Measurements from ENCODE around the gene GPC6. TPM values are rescaled to one million over a fixed set of nuclear protein-coding genes. Genes with fewer than 3 reads are reported as not detected.

The GPC6 gene
- total RNA-seq, 1 donor from 2014 or later = 13.8 TPM

DNA sequence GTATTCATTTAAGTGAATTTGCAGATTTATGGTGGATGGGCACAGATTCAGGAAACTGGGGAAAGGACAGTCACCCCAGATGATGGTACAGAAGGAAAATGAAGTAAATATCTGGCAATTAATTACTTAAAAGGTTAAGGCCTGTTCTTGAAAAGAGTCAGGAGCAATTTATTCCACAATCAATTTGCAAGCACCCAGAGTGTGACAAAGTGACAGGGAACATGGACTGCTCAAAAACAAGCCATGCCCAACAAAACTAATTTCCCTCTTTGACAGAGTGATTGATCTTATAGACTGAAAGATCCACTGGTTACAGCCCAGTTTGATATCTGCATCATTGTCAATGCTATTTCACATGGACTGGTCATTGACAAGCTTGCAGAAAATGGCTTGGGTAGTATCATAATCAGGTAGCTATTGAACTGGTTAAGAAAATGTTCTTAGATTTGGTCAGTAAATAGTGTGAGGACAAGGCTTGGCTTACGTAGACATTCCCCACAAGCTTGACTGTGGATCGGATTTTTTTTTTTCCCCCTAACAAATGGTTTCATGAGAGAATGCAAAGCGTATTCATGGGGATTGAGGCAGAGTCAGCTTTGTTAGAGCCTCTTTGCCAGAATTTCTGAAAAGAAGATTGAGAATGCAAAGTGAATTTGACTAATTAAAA, 584.6 kb downstream of the GPC6 start:
- Histone ChIP-seq H3K27me3 (no peaks in the 10 kb centered on the region), H3K36me3 (no peaks in the 10 kb centered on the region), H3K4me1 (no peaks in the 10 kb centered on the region), H3K27ac (no peak overlapping the region), H3K9me3 (no peaks in the 10 kb centered on the region), H3K4me3 (no peak overlapping the region)
- DNase-seq (ENCODE audit: extremely low spot score in 2 of 2) = no peak
- TF ChIP-seq POLR2AphosphoS5 (IDR thresholded peaks at IDR 0.05; ENCODE audit: insufficient read depth in 1 of 2, low read depth in 1 of 2) = no peak
- TF ChIP-seq, protein P1, sequence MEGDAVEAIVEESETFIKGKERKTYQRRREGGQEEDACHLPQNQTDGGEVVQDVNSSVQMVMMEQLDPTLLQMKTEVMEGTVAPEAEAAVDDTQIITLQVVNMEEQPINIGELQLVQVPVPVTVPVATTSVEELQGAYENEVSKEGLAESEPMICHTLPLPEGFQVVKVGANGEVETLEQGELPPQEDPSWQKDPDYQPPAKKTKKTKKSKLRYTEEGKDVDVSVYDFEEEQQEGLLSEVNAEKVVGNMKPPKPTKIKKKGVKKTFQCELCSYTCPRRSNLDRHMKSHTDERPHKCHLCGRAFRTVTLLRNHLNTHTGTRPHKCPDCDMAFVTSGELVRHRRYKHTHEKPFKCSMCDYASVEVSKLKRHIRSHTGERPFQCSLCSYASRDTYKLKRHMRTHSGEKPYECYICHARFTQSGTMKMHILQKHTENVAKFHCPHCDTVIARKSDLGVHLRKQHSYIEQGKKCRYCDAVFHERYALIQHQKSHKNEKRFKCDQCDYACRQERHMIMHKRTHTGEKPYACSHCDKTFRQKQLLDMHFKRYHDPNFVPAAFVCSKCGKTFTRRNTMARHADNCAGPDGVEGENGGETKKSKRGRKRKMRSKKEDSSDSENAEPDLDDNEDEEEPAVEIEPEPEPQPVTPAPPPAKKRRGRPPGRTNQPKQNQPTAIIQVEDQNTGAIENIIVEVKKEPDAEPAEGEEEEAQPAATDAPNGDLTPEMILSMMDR (IDR thresholded peaks at IDR 0.05) = no peak
- TF ChIP-seq POLR2A (IDR thresholded peaks at IDR 0.05) = no peak
- intact Hi-C loops (cut with DNase I) = no loop called here

DNA sequence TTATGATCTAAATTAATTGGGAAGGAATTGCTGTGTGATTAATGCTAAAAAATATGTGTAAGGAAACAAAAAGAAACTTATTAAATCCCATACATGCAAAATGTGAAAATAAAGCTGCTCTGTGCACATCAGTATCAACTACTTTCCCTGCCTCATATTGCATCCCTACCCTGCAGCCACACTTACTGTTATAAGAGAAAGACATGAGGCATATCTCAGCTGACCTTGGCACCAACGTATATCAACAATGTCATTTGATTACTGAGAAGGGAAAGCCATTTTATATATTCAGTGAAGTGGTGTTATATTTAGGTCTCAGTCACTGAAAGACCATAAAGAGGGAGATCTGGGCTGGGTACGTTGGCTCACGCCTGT, 585.1 kb downstream of the GPC6 start:
- TF ChIP-seq, protein P1 (IDR thresholded peaks at IDR 0.05) = no peak
- no peak for TF ChIP-seq POLR2A (IDR thresholded peaks at IDR 0.05)
- TF ChIP-seq POLR2AphosphoS5 (IDR thresholded peaks at IDR 0.05; ENCODE audit: insufficient read depth in 1 of 2, low read depth in 1 of 2) = no peak
- Histone ChIP-seq H3K36me3 (no peaks in the 10 kb centered on the region), H3K4me1 (no peaks in the 10 kb centered on the region), H3K4me3 (no peak overlapping the region), H3K27me3 (no peaks in the 10 kb centered on the region), H3K9me3 (no peaks in the 10 kb centered on the region), H3K27ac (no peak overlapping the region)
- intact Hi-C loops (cut with DNase I) = no loop called here
- no peak for DNase-seq (ENCODE audit: extremely low spot score in 2 of 2)

DNA sequence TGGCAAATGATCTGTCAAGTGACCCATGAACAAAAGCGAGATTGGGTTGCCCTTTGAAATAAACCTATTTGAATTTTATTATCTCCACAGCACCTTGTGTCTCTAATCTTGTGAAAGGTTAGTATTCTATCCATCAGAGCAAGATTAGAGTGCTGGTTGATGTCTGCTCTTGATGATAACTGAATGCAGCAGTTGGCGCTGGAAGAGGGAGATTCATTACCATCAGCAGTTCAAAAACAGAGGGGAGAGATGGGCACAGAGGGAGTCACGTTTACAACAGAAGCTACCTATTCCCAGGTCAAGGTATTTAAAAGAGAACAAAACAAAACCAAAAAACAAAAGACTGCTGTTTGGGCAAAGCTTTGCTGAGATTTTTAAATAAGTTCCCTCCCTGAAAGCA, 588.1 kb downstream of the GPC6 start:
- no peak for DNase-seq (ENCODE audit: extremely low spot score in 2 of 2)
- intact Hi-C loops (cut with DNase I) = no loop called here
- H3K9me3 ChIP-seq = no peaks in the 10 kb centered on the region
- TF ChIP-seq POLR2AphosphoS5 (IDR thresholded peaks at IDR 0.05; ENCODE audit: insufficient read depth in 1 of 2, low read depth in 1 of 2) (no peak), POLR2A (IDR thresholded peaks at IDR 0.05) (no peak)
- TF ChIP-seq, protein P1 (IDR thresholded peaks at IDR 0.05) = no peak
- no peaks in the 10 kb centered on the region for H3K36me3 ChIP-seq
- no peaks in the 10 kb centered on the region for H3K4me1 ChIP-seq
- no peak overlapping the region for H3K27ac ChIP-seq
- H3K27me3 ChIP-seq = no peaks in the 10 kb centered on the region
- no peak overlapping the region for H3K4me3 ChIP-seq

DNA sequence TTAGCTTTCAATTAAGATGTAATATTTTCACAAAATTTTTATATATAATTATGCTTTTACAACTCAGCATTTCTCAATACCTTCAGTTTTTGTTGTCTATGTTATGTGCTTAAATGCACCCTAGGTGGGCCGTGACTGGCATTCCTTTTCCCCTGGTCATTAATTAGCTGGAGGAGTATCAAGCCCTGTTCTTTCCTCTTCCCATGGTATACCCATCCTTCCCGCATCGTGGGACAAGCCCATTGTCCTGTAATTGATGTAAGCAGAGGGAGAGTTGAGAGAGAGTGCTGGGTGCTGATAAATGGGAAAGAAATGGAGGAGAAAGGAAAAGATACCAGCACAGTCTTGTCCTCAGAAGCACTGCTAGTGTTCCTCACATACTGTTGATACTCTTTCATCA, 591.7 kb downstream of the GPC6 start:
- Histone ChIP-seq H3K9me3 (no peaks in the 10 kb centered on the region), H3K36me3 (no peaks in the 10 kb centered on the region), H3K27me3 (no peaks in the 10 kb centered on the region), H3K4me3 (no peak overlapping the region), H3K4me1 (no peaks in the 10 kb centered on the region), H3K27ac (no peak overlapping the region)
- TF ChIP-seq POLR2A (IDR thresholded peaks at IDR 0.05) (no peak), POLR2AphosphoS5 (IDR thresholded peaks at IDR 0.05; ENCODE audit: insufficient read depth in 1 of 2, low read depth in 1 of 2) (no peak)
- TF ChIP-seq, protein P1 (IDR thresholded peaks at IDR 0.05) = no peak
- no peak for DNase-seq (ENCODE audit: extremely low spot score in 2 of 2)
- intact Hi-C loops (cut with DNase I) = no loop called here

DNA sequence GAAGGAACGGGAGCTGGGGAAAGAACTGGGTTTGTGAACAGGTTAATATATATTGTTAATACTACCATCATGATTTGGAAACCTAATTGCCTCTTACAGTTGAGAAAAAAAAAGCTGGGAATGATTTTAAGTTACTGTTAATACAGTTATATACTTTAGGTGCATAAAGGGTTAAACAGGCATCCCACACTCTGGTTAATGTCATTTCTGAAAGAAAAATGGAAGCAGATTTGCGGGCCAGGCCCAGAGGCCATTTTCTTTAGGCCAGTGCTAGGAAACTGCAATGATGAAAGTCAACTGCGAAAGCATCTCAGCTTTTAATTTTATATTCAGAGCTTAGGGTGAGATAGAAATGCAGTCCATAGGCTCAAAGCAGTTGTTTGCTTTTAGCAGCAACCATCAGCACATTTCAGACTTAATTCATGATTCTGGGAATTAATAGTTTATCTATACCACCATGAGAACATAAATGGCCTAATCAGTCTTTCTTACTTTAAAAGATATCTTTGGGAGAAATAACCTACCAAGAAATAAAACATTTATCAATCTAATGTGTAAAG, 592.8 kb downstream of the GPC6 start:
- intact Hi-C loops (cut with DNase I) = no loop called here
- no peak for TF ChIP-seq POLR2AphosphoS5 (IDR thresholded peaks at IDR 0.05; ENCODE audit: insufficient read depth in 1 of 2, low read depth in 1 of 2)
- no peak for TF ChIP-seq POLR2A (IDR thresholded peaks at IDR 0.05)
- TF ChIP-seq, protein P1 (IDR thresholded peaks at IDR 0.05) = no peak
- Histone ChIP-seq H3K4me3 (no peak overlapping the region), H3K36me3 (no peaks in the 10 kb centered on the region), H3K27me3 (no peaks in the 10 kb centered on the region), H3K4me1 (no peaks in the 10 kb centered on the region), H3K27ac (no peak overlapping the region), H3K9me3 (no peaks in the 10 kb centered on the region)
- DNase-seq (ENCODE audit: extremely low spot score in 2 of 2) = no peak

Measured in vagina (tissue), 2 donors.